Fibroblast of upper back skin (primary cell): ENCODE measurements around the gene RTN4RL2.

ENCODE experiments used
- DNase-seq: peaks from one replicate; pipeline ENCODE4 v3.0.0-alpha.2; 2013

The RTN4RL2 gene

DNA sequence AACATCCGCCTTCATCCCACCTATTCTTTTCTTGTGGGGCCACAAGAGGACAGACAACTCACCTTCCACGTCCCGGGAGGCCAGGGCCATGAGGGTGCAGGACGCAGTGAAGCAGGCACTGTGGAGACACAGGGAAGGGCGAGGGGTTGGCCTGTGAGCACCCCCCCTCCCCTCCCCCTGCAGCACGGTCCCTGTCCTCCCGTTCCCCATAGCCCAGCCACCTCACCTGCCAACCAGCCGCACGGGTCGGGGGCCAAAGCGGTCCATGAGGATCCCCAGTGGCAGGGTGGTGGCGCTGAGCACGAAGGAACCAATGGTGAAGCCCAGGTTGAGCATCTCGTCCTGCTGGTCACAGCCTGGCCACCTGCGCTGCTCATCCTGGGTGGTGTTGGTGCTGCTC lies 40.6 kb downstream of the RTN4RL2 start:
- no peak for DNase-seq

DNA sequence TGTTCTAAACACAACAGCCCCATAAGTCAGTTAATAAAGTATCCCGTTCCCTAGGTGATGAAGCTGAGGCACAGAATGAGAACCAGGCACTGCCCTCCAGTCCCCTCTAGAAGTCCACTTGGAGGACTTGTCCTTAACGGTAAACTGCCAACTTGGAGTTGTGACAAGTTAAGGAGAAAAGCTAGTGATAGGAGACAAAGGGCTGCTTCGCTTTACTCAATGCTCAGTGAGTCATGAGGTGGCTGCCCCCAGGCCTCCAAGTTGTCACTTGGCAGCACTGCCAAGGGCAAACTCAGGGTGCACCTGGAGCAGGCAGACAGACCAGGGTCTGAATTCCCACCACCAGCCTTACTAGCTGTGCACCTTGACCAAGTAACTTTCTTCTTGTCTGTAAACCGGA lies 41.6 kb downstream of the RTN4RL2 start:
- DNase-seq, result no peak

DNA sequence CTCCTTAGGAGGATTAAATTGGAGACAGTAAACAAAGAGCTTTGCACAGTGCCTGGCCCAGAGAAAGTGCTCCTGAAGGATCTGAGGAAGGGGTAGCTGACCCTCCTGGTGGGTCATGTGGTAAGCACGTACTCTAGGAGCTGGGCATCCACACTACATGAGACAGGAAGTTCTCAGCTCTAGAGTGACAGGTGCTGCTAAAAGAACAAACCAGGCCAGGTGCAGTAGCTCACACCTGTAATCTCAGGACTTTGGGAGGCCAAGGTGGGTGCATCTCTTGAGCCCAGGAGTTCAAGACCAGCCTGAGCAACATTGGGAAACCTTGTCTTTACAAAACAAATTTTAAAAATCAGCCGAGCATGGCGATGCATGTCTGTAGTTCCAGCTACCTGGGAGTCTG lies 42.0 kb downstream of the RTN4RL2 start:
- DNase-seq, result no peak

DNA sequence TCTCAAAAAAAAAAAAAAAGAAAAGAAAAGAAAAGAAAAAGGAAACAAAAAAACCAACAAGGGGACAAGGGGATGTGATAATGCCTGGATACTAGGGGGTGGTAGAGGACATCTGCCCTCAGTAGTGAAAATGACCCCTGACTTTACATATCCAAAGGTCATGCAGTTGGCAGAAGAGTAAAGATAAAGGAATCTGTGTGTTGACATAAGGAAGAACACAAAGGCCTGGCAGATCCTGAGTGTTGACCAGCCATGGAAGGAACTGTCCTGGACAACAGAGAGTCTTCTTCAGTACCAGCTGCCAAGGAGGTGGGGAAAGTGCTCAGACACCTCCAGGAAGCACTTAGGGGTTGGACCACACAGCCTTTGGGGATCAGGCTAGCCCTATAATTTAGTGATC lies 42.5 kb downstream of the RTN4RL2 start:
- DNase-seq, result no peak

DNA sequence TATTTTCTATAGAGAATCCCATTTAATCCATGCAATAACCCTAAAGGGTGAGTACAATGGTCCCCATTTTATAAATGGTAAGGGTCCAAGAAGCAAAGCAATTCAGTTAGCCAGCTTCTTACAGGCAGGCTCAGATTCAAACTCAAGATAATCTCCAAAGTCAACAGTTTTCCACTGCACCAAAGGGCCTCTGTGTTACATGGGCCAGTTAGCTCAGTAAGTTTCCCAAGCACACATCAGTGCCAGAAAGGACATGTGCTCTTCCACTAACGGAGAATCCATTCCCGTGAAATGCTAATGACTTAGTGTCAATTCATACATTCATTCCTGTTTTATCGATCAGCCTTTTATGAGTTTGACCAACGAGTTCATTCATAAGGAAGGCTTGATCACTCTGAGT lies 44.2 kb downstream of the RTN4RL2 start:
- no peak for DNase-seq

DNA sequence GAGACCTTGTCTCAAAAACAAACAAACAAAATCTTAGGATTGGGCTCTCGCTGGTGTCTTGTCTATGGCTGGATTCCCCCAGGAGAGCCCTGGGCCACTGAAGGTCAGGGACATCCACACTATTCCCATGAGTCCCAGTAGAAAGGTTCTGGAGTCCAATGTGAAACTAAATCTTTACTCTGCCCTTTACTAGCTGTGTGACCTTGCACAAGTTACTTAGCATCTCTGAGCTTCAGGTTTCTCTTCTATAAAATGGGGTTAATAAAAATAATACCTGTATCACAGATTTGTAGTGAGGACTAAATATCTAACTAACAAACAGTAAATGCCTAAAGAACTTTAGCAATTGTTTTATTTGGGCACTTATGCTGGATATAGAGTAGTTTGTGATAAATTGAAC lies 46.2 kb downstream of the RTN4RL2 start:
- DNase-seq, result no peak

DNA sequence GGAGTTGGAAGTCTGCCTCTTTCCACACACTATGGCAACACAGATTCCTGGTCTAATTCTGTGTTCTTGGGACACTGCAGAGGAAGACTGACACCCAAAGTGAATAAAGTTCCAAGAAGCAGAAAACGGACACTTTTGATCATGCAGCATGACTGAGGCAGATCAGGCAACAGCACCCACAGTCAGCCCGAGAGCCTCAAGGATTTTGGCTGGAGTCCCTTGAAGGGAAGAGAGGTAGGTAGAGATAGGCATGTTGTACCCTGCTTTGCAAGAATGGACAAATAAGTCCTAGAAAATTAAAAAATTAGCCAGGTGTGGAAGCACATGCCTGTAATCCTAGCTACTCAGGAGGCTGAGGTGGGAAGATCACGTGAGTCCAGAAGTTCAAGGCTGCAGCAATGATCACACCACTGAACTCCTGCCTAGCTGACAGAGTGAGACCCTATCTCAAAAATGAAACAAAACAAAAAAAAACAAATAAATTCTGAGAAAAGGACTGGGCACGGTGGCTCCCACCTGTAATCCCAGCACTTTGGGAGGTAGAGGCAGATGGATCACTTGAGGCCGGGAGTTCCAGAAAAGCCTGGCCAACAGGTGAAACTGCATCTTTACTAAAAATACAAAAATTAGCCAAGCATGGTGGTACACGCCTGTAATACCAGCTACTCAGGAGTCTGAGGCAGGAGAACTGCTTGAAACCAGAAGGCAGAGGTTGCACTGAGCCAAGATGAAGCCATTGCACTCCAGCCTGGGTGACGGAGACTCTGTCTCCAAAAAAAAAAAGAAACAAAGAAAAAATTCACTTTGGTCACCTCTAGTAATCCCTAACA lies 48.2 kb downstream of the RTN4RL2 start:
- DNase-seq, result no peak

DNA sequence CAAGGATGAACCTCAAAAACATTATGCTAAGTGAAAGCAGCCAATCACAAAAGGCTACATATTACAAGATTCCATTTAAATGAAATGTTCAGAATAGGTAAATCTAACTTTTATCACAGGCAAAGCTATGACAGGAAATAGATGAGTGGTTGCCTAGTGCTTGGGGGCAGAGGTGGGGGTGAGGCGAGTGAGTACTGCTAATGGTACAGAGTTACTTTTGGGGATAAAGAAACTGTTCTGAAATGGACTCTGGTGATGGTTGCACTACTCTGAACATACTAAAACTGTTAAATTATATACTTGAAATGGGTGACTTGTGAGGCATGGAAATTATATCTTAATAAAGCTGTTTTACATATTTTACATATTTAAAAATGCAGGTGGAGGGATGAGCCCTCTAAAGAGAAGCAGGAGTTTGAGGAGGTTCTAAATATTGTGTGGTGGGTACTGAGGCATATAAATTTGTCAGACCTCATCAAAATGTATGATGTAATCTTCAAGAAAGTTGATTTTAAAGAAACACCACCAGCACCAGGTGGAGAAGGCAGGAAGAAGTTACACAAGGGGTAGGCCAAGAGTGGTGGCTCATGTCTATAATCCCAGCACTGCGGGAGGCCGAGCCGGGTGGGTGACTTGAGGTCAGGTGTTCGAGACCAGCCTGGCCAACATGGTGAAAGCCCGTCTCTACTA lies 51.6 kb downstream of the RTN4RL2 start:
- DNase-seq, result no peak

DNA sequence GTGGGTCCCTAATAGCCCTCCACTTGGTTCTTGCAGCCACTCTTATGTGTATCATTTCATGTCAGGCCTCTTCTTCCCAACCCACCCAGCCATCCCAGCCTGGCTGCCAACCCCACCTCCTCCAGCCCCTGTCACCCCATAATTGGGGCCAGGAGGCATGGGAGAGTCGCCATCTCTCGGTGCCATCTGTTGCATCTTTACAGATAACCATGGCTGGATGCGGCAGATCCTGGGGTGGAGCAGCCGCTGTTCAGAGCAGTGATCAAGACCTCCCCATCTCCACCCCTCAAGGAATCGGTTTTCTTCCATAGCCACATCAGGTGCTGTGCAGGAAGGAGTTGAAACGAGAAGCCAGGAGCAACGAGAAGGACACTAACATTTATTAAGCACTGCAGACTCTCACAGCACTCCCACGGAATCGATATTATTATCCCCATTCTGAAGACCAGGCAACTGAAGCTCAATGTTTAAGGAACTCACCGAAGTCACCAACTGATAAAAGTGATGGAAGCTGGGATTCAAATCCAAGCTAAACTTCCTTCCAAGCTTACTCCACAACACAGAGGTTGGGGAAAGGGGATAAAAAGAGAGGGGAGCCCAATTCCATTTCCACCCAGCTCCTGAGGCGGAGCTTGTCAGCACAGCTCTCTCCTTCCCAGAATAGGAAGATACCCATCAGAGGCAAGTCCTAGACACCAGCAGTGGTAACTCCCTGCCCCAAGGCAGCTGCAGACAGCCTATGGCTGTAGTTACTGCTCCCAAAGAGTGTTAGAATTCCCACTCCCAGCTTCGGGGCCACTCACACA lies 52.5 kb downstream of the RTN4RL2 start:
- DNase-seq, result no peak

DNA sequence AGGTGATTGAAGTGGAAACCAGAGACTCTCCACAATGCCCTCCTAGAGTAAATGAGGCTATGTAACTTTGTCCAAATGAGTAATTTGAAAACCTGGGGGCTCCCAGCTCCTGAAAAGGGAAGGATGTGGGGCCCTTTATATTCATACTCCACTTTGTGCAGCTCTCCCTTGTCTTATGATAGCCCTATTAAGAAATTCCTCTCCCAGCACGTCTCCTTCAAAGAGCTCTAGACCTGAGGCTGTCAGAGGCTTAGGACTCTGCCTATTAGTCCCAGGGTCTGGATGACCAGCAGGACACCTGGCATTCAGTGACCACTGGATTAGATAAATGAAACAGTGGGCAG lies 53.1 kb downstream of the RTN4RL2 start:
- no peak for DNase-seq

DNA sequence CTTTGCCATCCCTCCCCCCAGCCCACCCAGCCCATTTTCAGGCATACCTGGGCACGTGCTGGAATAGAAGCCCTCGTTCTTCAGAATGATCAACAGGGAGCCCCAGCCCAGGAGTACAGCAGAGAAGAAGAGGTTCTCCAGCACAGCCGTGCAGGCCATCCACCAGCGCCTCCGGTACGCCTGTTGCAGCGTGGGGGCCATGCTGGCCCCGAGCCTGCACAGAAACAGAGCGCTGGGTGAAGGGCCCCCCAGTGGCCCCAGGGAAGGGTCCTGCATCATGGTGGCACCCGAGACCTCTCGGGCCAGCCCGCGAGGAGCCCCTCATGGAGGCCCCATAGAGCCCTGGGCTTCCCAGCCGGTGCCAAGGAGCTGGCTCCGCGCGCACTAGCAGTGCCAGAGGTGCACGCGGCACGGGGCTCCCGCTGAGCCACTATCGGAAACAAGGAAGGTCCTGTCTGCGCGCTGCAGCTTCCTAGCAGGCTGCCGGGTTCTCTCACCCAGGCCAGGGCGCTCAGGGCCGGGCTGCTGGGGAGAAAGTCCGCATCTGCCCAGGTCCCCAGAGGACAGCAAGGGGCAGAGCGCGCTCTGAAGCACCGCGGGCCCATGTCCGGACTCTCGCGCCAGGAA lies 53.7 kb downstream of the RTN4RL2 start:
- no peak for DNase-seq

DNA sequence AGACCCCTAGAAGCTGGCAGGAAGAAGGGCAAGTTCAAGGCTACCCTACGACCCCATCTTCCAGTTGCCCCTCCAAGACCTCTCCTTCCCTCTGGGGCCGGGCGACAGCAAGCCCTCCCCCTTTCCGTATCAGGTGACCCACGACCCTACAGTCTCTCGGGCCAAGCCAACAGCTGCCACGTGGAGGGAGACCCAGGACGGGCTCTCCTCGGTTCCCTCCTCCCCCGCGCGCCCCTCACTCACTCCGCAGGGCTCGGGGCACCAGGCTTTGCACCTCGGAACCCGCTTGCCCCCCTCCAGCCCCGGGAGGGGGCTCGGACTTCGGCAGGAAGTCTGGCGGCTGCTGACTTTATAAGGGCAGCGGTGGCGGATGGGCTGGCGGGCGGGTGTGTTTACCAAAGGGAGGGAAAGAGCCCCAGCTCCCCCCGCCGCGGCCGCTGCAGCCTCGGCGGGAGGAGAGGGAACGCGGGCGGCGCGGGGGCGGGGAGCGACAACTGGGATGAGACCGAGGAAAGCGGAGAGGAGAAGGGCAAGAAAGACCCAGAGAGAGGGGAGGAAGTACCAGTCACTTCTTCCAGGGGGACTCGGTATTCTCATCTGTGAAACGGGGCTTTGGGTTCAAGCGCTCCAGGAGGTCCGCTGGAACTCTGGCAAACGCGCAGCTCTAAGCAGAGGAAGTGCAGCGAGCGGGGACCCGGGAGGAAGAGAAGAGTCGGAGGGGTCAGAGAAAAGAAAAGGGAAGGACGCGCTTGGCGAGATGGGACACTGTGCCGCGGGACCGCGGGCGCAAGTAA lies 54.4 kb downstream of the RTN4RL2 start:
- peak; percentile 19 for DNase-seq

DNA sequence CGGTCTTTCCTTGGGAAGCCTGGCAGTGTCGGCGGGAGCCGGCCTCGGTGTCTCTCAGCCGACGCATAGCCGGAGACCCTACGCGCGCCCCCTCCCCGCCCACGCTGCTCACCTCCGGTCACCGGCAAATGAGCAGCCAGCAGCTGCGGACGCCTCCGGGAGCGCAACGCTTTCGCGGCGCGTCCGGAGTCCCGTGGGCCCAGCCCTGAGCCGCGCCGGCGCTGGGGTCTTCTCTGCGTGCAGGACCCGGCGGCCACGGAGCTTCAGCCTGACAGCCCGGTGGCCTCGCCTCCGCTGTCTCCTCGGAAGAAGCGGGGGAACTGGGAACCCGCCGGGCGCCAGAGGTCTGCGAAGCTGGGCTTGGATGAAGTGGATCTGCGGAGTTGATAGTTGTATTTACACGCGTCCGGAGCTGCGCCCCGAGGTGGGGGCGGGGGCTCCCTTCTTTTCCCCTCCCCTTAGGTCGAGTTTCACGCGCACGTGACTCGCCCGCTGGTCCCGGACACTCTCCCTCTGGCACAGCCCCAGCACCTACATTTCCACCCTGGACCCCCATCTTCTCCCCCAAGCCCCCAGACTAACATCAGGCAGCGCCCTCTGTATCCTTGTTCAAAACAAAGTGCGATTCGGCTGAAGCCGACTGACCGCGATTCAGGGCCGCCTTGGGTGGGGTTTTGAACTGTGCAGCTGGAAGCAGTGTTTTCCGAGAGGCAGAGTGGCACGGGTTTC lies 55.2 kb downstream of the RTN4RL2 start, which contains the start of gene SLC43A1:
Gene SLC43A1, minus strand, starts transcription at position 371 of the 729 bp plus-strand sequence. CDS start 1,591 bp downstream, outside the sequence.
- DNase-seq, result peak; percentile 51

DNA sequence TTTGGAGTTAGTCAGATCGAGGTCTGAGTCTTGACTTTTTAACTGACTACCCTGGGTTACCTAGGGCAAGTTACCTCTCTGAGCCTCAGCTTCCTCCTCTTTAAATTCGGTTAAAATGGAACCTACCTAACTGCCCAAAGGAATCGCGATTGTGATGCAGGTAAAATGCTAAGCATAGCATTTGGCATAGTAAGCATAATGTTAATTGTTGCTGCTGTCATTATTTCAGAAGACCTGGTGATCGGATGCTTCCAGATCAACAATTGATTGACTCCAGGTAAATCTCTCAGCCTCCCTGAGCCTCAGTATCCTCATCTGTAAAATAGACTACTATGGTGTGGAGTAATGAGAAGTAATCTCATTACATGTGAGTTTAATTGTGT lies 55.7 kb downstream of the RTN4RL2 start:
- DNase-seq, result no peak

DNA sequence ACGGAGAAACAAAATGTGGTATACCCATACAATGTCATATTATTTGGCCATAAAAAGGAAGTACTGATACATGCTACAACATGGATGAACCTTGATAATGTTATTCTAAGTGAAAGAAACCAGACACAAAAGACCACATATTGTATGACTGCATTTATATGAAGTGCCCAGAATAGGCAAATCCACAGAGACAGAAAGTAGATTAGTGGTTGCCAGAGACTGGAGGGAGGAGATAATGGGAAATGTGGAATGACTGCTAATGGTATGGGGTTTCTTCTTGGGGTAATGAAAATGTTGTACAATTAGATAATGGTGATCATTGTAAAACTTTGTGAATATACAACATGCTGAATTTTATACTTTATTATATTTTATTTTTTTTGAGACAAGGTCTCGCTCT lies 60.8 kb downstream of the RTN4RL2 start:
- no peak for DNase-seq

DNA sequence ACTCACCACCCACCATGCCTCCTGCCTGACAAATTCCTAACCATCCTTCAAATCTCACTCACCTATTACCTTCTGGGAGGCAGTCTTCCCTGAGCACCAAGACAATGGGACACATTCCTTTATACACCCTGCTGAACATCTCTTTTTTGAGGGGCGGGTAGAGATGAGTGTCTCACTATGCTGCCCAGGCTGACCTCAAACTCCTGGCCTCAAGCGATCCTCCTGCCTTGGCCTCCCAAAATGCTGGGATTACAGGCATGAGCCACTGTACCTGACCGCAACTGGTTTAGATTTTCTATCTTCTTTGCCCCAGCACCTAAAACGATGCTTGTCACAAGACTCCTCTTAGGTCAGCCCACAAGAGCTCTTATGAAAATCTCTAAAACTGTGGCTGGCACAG lies 63.1 kb downstream of the RTN4RL2 start:
- no peak for DNase-seq
